ENCODE data around the gene ACSF2. TPM values are rescaled to one million over a fixed set of nuclear protein-coding genes. Genes with fewer than 3 reads are reported as not detected.

The ACSF2 gene
- total and polyA plus RNA-seq, 2 of the 13 experiments (the other 11 are each of a cell fraction or from before 2014, with no cell fraction given): 87.3 to 109 TPM

DNA sequence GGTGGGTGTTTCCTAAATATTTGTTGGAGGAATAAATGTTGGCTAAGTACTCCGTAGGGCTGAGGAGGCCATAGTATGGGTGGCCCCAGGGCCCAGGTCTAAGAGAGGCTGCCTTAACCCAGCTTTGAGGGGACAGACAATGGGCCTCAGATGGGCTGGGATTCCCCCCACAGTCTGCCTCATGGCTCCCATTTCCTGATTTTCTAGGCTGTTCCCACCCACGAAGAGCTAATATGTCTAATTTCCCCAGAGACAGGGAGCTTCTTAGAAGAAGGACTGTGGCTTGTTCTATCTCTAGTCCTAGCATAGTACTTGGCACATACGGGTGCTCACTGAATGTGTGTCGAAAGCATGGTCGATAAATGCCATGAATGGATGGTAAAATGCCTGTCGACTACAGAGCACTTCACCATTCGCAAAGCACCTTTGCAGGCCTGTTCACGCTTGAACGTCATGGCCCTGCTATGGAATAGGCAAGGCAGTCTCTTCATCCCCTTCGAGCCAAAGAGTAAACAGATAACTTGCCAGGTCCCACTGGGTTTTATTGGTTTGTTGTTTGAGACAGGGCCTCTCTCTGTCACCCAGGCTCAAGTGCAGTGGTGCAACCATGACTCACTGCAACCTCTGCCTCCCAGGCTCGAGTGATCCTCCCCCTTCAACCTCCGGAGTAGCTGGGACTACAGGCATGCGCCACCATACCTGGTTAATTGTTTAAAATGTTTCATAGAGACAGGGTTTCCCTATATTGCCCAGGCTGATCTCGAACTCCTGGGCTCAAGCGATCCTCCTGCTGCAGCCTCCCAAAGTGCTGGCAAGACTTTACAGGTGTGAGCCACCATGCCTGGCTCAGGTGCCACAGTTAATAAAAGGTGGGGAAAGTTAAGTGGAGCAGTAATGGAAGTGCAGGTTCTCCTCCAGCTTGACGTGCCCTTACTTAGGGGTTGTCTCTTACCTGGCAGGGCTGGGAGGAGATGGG lies 33.0 kb downstream of the ACSF2 start (continued):
- TF ChIP-seq ARNTL (CRISPR knock-in tag; IDR thresholded peaks at IDR 0.05) (peak; percentile 36; the same call in 1 of the 2 replicates), ZSCAN29 (CRISPR knock-in tag; conservative IDR thresholded peaks at IDR 0.05) (0 out of 2 replicates have a peak, but pooled peaks have one; percentile 54), SALL1 (CRISPR knock-in tag; IDR thresholded peaks at IDR 0.05) (peak; percentile 94), POLR2AphosphoS5 (IDR thresholded peaks at IDR 0.05; ENCODE audit: low read depth, low read length) (no peak; the same call in 1 of the 2 replicates), U2AF1 (optimal IDR thresholded peaks at IDR 0.05; ENCODE audit: low read depth, low read length) (no peak), RFXAP (CRISPR knock-in tag; IDR thresholded peaks at IDR 0.05; ENCODE audit: borderline replicate concordance) (peak; percentile 43; the same call in 1 of the 2 replicates), CENPX (CRISPR knock-in tag; IDR thresholded peaks at IDR 0.05) (no peak), ZSCAN22 (CRISPR knock-in tag; IDR thresholded peaks at IDR 0.05) (no peak), ZSCAN31 (CRISPR knock-in tag; IDR thresholded peaks at IDR 0.05; ENCODE audit: low read depth) (peak; percentile 92), ZNF616 (CRISPR knock-in tag; IDR thresholded peaks at IDR 0.05; ENCODE audit: low read depth) (no peak), RXRA (CRISPR knock-in tag; IDR thresholded peaks at IDR 0.05) (peak; percentile 72), U2AF2 (IDR thresholded peaks at IDR 0.05; ENCODE audit: low read depth, low read length) (no peak), MTA3 (CRISPR knock-in tag; IDR thresholded peaks at IDR 0.05) (no peak), ZFAT (CRISPR knock-in tag; conservative IDR thresholded peaks at IDR 0.05) (no peak), HOXA5 (CRISPR knock-in tag; IDR thresholded peaks at IDR 0.05) (no peak; the same call in 1 of the 2 replicates), ESRRA (CRISPR knock-in tag; IDR thresholded peaks at IDR 0.05; ENCODE audit: low read depth) (no peak; the same call in 1 of the 2 replicates), ZNF713 (CRISPR knock-in tag; IDR thresholded peaks at IDR 0.05) (no peak), DZIP1 (CRISPR knock-in tag; IDR thresholded peaks at IDR 0.05) (no peak), DPF2 (CRISPR knock-in tag; IDR thresholded peaks at IDR 0.05; ENCODE audit: borderline replicate concordance, low read depth) (peak; percentile 68), SMC3 (IDR thresholded peaks at IDR 0.05; ENCODE audit: low read length) (peak; percentile 21; the same call in 1 of the 2 replicates), TP53 (CRISPR knock-in tag; conservative IDR thresholded peaks at IDR 0.05) (no peak)
- TF ChIP-seq, protein P1, sequence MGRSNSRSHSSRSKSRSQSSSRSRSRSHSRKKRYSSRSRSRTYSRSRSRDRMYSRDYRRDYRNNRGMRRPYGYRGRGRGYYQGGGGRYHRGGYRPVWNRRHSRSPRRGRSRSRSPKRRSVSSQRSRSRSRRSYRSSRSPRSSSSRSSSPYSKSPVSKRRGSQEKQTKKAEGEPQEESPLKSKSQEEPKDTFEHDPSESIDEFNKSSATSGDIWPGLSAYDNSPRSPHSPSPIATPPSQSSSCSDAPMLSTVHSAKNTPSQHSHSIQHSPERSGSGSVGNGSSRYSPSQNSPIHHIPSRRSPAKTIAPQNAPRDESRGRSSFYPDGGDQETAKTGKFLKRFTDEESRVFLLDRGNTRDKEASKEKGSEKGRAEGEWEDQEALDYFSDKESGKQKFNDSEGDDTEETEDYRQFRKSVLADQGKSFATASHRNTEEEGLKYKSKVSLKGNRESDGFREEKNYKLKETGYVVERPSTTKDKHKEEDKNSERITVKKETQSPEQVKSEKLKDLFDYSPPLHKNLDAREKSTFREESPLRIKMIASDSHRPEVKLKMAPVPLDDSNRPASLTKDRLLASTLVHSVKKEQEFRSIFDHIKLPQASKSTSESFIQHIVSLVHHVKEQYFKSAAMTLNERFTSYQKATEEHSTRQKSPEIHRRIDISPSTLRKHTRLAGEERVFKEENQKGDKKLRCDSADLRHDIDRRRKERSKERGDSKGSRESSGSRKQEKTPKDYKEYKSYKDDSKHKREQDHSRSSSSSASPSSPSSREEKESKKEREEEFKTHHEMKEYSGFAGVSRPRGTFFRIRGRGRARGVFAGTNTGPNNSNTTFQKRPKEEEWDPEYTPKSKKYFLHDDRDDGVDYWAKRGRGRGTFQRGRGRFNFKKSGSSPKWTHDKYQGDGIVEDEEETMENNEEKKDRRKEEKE (IDR thresholded peaks at IDR 0.05): no peak
- TF ChIP-seq, protein P2, sequence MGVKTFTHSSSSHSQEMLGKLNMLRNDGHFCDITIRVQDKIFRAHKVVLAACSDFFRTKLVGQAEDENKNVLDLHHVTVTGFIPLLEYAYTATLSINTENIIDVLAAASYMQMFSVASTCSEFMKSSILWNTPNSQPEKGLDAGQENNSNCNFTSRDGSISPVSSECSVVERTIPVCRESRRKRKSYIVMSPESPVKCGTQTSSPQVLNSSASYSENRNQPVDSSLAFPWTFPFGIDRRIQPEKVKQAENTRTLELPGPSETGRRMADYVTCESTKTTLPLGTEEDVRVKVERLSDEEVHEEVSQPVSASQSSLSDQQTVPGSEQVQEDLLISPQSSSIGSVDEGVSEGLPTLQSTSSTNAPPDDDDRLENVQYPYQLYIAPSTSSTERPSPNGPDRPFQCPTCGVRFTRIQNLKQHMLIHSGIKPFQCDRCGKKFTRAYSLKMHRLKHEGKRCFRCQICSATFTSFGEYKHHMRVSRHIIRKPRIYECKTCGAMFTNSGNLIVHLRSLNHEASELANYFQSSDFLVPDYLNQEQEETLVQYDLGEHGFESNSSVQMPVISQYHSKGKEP (CRISPR knock-in tag; IDR thresholded peaks at IDR 0.05): no peak

All from HepG2 (cell line).